Mucosa of rectum (tissue), 2 donors: ENCODE data around the gene TRAF6.
"Not testable (repeated sequence)": the region's sequence is repeated elsewhere in the genome, so short reads cannot be mapped to it uniquely, and the experiment has no call there.

ENCODE experiments used
- H3K27ac ChIP-seq, 2 donors: one replicate each; pipeline ENCODE4 v1.7.0; 2013; ENCODE audit warnings: inconsistent platforms in 2 of 2, low read depth in 2 of 2, low read length in 2 of 2
- H3K27me3 ChIP-seq, 2 donors: one replicate each; pipeline ENCODE4 v1.7.0; 2013; ENCODE audit warnings: low read length in 2 of 2; ENCODE audit not compliant: control insufficient read depth in 2 of 2, insufficient read depth in 2 of 2
- H3K36me3 ChIP-seq, 2 donors: one replicate each; pipeline ENCODE4 v1.7.0; 2013; ENCODE audit warnings: low read length in 2 of 2; ENCODE audit not compliant: control insufficient read depth in 2 of 2, insufficient read depth in 2 of 2
- H3K4me1 ChIP-seq, 2 donors: one replicate each; pipeline ENCODE4 v1.7.0; 2013; ENCODE audit warnings: low read length in 2 of 2, mild to moderate bottlenecking in 1 of 2; ENCODE audit not compliant: control insufficient read depth in 2 of 2, insufficient read depth in 2 of 2
- H3K4me3 ChIP-seq, 2 donors: one replicate each; pipeline ENCODE4 v1.7.0; 2013; ENCODE audit warnings: low read length in 2 of 2
- H3K9ac ChIP-seq, 2 donors: one replicate each; pipeline ENCODE4 v1.7.0; 2013; ENCODE audit warnings: low read length in 2 of 2, low read depth in 1 of 2, mild to moderate bottlenecking in 1 of 2
- H3K9me3 ChIP-seq, 2 donors: one replicate each; pipeline ENCODE4 v1.7.0; 2013; ENCODE audit warnings: low read length in 2 of 2; ENCODE audit not compliant: control insufficient read depth in 2 of 2
- donor health status: healthy.
- donor health status: Normal muscosa, but diverticular disease.

The TRAF6 gene

GRCh38 chr11:36509694-36510593, at the start of gene TRAF6:
Gene TRAF6 (minus strand): TSS chr11:36510272. CDS start chr11:36501515, 8,757 bp downstream.
- Histone ChIP-seq H3K36me3 (no peaks in the 10 kb centered on the region), H3K27me3 (peaks cover 0 to 1% of the 10 kb centered on the region in 2 donors), H3K4me1 (peaks cover 0 to 3% of the 10 kb centered on the region in 2 donors), H3K9ac (peak within 1 kb of the TSS; percentile 94 to 96), H3K27ac (peak within 1 kb of the TSS; percentile 91 to 93), H3K4me3 (peak within 1 kb of the TSS; percentile 95 to 98), H3K9me3 (no peaks in the 10 kb centered on the region)

GRCh38 chr11:36558571-36559413, 48.7 kb upstream of the TRAF6 start:
- Histone ChIP-seq H3K4me3 (peak overlapping the region in 1 of 2 donors; percentile 28), H3K9ac (no peak overlapping the region), H3K27ac (no peak overlapping the region), H3K36me3 (no peaks in the 10 kb centered on the region), H3K4me1 (no peaks in the 10 kb centered on the region), H3K27me3 (no peaks in the 10 kb centered on the region), H3K9me3 (no peaks in the 10 kb centered on the region)

- H3K27me3 ChIP-seq: no peaks in the 10 kb centered on the region
- H3K4me1 ChIP-seq: no peaks in the 10 kb centered on the region
- no peak overlapping the region for H3K4me3 ChIP-seq
- no peaks in the 10 kb centered on the region for H3K36me3 ChIP-seq
- H3K9me3 ChIP-seq: no peaks in the 10 kb centered on the region
- H3K9ac ChIP-seq: no peak overlapping the region
- H3K27ac ChIP-seq: no peak overlapping the region
These were observed 47.9 kb upstream of the TRAF6 start for GRCh38 chr11:36557991-36558390.

GRCh38 chr11:36557390-36557789, 47.3 kb upstream of the TRAF6 start:
- not testable (repeated sequence) for H3K27ac ChIP-seq, H3K4me3 ChIP-seq, H3K9me3 ChIP-seq, H3K27me3 ChIP-seq, H3K9ac ChIP-seq, H3K4me1 ChIP-seq, H3K36me3 ChIP-seq

GRCh38 chr11:36550385-36551115, 40.5 kb upstream of the TRAF6 start:
- H3K4me3 ChIP-seq: no peak overlapping the region
- H3K9ac ChIP-seq: no peak overlapping the region
- H3K36me3 ChIP-seq: no peaks in the 10 kb centered on the region
- no peaks in the 10 kb centered on the region for H3K9me3 ChIP-seq
- no peak overlapping the region for H3K27ac ChIP-seq
- H3K4me1 ChIP-seq: no peaks in the 10 kb centered on the region
- no peaks in the 10 kb centered on the region for H3K27me3 ChIP-seq

- Histone ChIP-seq H3K4me1 (peaks cover 0 to 7% of the 10 kb centered on the region in 2 donors), H3K36me3 (no peaks in the 10 kb centered on the region), H3K27ac (no peak overlapping the region), H3K9me3 (no peaks in the 10 kb centered on the region), H3K4me3 (no peak overlapping the region), H3K9ac (no peak overlapping the region), H3K27me3 (no peaks in the 10 kb centered on the region)
These were observed 30.9 kb upstream of the TRAF6 start for GRCh38 chr11:36540998-36541397.

GRCh38 chr11:36534276-36534840, 24.3 kb upstream of the TRAF6 start:
- Histone ChIP-seq H3K27me3 (no peaks in the 10 kb centered on the region), H3K9ac (no peak overlapping the region), H3K36me3 (no peaks in the 10 kb centered on the region), H3K4me3 (no peak overlapping the region), H3K27ac (no peak overlapping the region), H3K9me3 (no peaks in the 10 kb centered on the region), H3K4me1 (no peaks in the 10 kb centered on the region)

- H3K36me3 ChIP-seq: no peaks in the 10 kb centered on the region
- H3K27ac ChIP-seq: no peak overlapping the region
- no peak overlapping the region for H3K4me3 ChIP-seq
- H3K9ac ChIP-seq: no peak overlapping the region
- no peaks in the 10 kb centered on the region for H3K27me3 ChIP-seq
- no peaks in the 10 kb centered on the region for H3K4me1 ChIP-seq
- no peaks in the 10 kb centered on the region for H3K9me3 ChIP-seq
These were observed 23.0 kb upstream of the TRAF6 start for GRCh38 chr11:36532941-36533601.

- Histone ChIP-seq H3K4me3 (no peak overlapping the region), H3K27ac (no peak overlapping the region), H3K9ac (no peak overlapping the region), H3K36me3 (no peaks in the 10 kb centered on the region), H3K4me1 (no peaks in the 10 kb centered on the region), H3K9me3 (no peaks in the 10 kb centered on the region), H3K27me3 (no peaks in the 10 kb centered on the region)
These were observed 20.8 kb upstream of the TRAF6 start for GRCh38 chr11:36530840-36531239.
